PFSK-1 (cell line): Measurements from ENCODE around the gene IFT57.

Experiments
- FOXP2 ChIP-seq: optimal IDR thresholded peaks from 2 replicates; pipeline ENCODE3; 2011; ENCODE audit warnings: borderline replicate concordance, control low read depth, inconsistent platforms; ENCODE audit not compliant: insufficient read depth; ENCODE audit errors: extremely low read length, extremely low read depth
- POLR2AphosphoS5 ChIP-seq: IDR thresholded peaks from 2 replicates; pipeline ENCODE4 v1.6.1; 2012; ENCODE audit warnings: low read depth, mild to moderate bottlenecking, control low read depth, low read length, moderate library complexity
- REST ChIP-seq, 2 experiments: IDR thresholded peaks; 2 replicates each; pipeline versions ENCODE4 v1.6.1 to v1.8.0; 2011 to 2012; ENCODE audit warnings: low read depth in 2 of 2, low read length in 2 of 2, control low read depth in 1 of 2, inconsistent platforms in 1 of 2, mild to moderate bottlenecking in 1 of 2, moderate library complexity in 1 of 2; ENCODE audit not compliant: insufficient read depth in 1 of 2
- SIN3A ChIP-seq: IDR thresholded peaks from 2 replicates; pipeline ENCODE4 v1.6.1; 2012; ENCODE audit warnings: mild to moderate bottlenecking, low read length, moderate library complexity, borderline replicate concordance; ENCODE audit not compliant: insufficient read depth
- TAF1 ChIP-seq: IDR thresholded peaks from 2 replicates; pipeline ENCODE4 v1.6.1; 2012; ENCODE audit warnings: low read length, control low read depth, borderline replicate concordance; ENCODE audit not compliant: insufficient read depth

Gene IFT57

GRCh38 chr3:108119398-108120104 is 102.7 kb downstream of the IFT57 start:
- TF ChIP-seq TAF1: no peak

GRCh38 chr3:108118038-108118768 is 104.0 kb downstream of the IFT57 start:
- TF ChIP-seq SIN3A: no peak

GRCh38 chr3:108117241-108117775 is 104.9 kb downstream of the IFT57 start:
- TF ChIP-seq SIN3A: no peak
- TF ChIP-seq TAF1: no peak
- TF ChIP-seq FOXP2: no peak
- TF ChIP-seq REST (IDR thresholded peaks at IDR 0.05; ENCODE audit: insufficient read depth in 1 of 2, low read depth in 2 of 2, low read length in 2 of 2): no peak
- no peak for TF ChIP-seq POLR2AphosphoS5

- TF ChIP-seq FOXP2: no peak
These were observed 107.7 kb downstream of the IFT57 start for GRCh38 chr3:108114423-108115065.

- TF ChIP-seq POLR2AphosphoS5: no peak
- TF ChIP-seq FOXP2: no peak
- no peak for TF ChIP-seq TAF1
These were observed 108.2 kb downstream of the IFT57 start for GRCh38 chr3:108113975-108114374.

GRCh38 chr3:108110934-108111333 is 111.3 kb downstream of the IFT57 start:
- no peak for TF ChIP-seq TAF1
- TF ChIP-seq SIN3A: no peak
- TF ChIP-seq FOXP2: no peak
- no peak for TF ChIP-seq REST (IDR thresholded peaks at IDR 0.05; ENCODE audit: insufficient read depth in 1 of 2, low read depth in 2 of 2, low read length in 2 of 2)
- no peak for TF ChIP-seq POLR2AphosphoS5
